HepG2 (cell line): Measurements from ENCODE around the gene SULT6B1. TPM values are rescaled to one million over a fixed set of nuclear protein-coding genes. Genes with fewer than 3 reads are reported as not detected.
A peak's percentile ranks its signal among the peaks of the same experiment; 100 is the strongest.

ENCODE experiments used
- ARID5B ChIP-seq: IDR thresholded peaks from 2 replicates; pipeline ENCODE4 v1.4.0; 2020; ENCODE audit warnings: mild to moderate bottlenecking, missing genetic modification reagents
- BCL6 ChIP-seq: IDR thresholded peaks from 2 replicates; pipeline ENCODE4 v1.6.1; 2016; ENCODE audit warnings: missing genetic modification reagents, missing compliant biosample characterization
- EP300 ChIP-seq, 3 experiments: sonication (generic) in 1 of 3; formaldehyde crosslinking in 1 of 3; IDR thresholded peaks; 2 replicates each; pipeline versions ENCODE4 v1.5.1 to v1.6.1; 2011 to 2020; ENCODE audit warnings: low read depth in 2 of 3, low read length in 2 of 3, borderline replicate concordance in 1 of 3, improper control_type of control experiment in 1 of 3, mild to moderate bottlenecking in 1 of 3, missing genetic modification reagents in 1 of 3, moderate library complexity in 1 of 3
- FOXA1 ChIP-seq, 2 experiments: fragments of 450-650 bp in 1 of 2; sonication (generic) in 1 of 2; formaldehyde crosslinking in 1 of 2; IDR thresholded peaks; 2 replicates each; pipeline versions ENCODE4 v1.4.0 to v1.6.1; 2016 to 2020; ENCODE audit warnings: missing genetic modification reagents in 1 of 2
- FOXA3 ChIP-seq: IDR thresholded peaks from 2 replicates; pipeline ENCODE4 v1.6.1; 2016; ENCODE audit warnings: missing genetic modification reagents, missing compliant biosample characterization
- GATAD2A ChIP-seq: IDR thresholded peaks from 2 replicates; pipeline ENCODE4 v1.6.1; 2016
- HDAC1 ChIP-seq: sonication (generic); formaldehyde crosslinking; IDR thresholded peaks from 2 replicates; pipeline ENCODE4 v1.5.1; 2020; ENCODE audit warnings: mild to moderate bottlenecking, missing genetic modification reagents
- MIXL1 ChIP-seq: IDR thresholded peaks from 2 replicates; pipeline ENCODE4 v1.6.1; 2016
- MLX ChIP-seq: IDR thresholded peaks from 2 replicates; pipeline ENCODE4 v1.6.1; 2016
- NKX3-1 ChIP-seq: sonication (generic); formaldehyde crosslinking; IDR thresholded peaks from 2 replicates; pipeline ENCODE4 v1.5.0; 2020; ENCODE audit warnings: missing genetic modification reagents
- PPARG ChIP-seq: conservative IDR thresholded peaks from 2 replicates; pipeline ENCODE4 v1.6.1; 2016; ENCODE audit warnings: missing biosample characterization, missing genetic modification reagents
- RNF2 ChIP-seq: fragments of 450-650 bp; conservative IDR thresholded peaks from 2 replicates; pipeline ENCODE4 v1.6.1; 2016; ENCODE audit warnings: low read depth
- SOX5 ChIP-seq: IDR thresholded peaks from 2 replicates; pipeline ENCODE4 v1.6.1; 2016; ENCODE audit warnings: borderline replicate concordance
- SPEN ChIP-seq: sonication (generic); formaldehyde crosslinking; IDR thresholded peaks from 2 replicates; pipeline ENCODE4 v1.5.1; 2020; ENCODE audit warnings: low read depth, mild to moderate bottlenecking, missing genetic modification reagents
- TBX3 ChIP-seq: fragments of 450-650 bp; IDR thresholded peaks from 2 replicates; pipeline ENCODE4 v1.6.1; 2017; ENCODE audit warnings: antibody characterized with exemption, mild to moderate bottlenecking, inconsistent platforms, borderline replicate concordance
- TCF7 ChIP-seq: sonication (generic); IDR thresholded peaks from 2 replicates; pipeline ENCODE4 v1.6.1; 2016; ENCODE audit warnings: antibody characterized with exemption, low read depth
- polyA plus RNA-seq, 8 experiments: library from polyadenylated mRNA; depleted of rRNA in 3 of 8; stranded (reverse) in 7 of 8; unstranded in 1 of 8; fragments of >200 nt; fragmentation: Illumina TruSeq in 4 of 8; extraction: Trizol in 4 of 8; gene quantifications; 2 replicates each; pipeline versions ENCODE4 v1.2.1 to v1.2.3, GENCODE V29; 2011 to 2016; ENCODE audit warnings: low read depth in 4 of 8, missing spikeins in 1 of 8, mixed read lengths in 1 of 8; ENCODE audit not compliant: insufficient read depth in 1 of 8
- total RNA-seq, 5 experiments: library from RNA; depleted of rRNA; stranded (reverse); fragments of >200 nt; fragmentation: Illumina TruSeq; extraction: Trizol; gene quantifications; 2 replicates each; pipeline ENCODE4 v1.2.3, GENCODE V29; 2016; ENCODE audit warnings: low read depth in 1 of 5

The SULT6B1 gene
- total and polyA plus RNA-seq, 2 of the 13 experiments (the other 11 are each of a cell fraction or from before 2014, with no cell fraction given): not detected

GRCh38 chr2:37171624-37171950 lies 16.9 kb downstream of the SULT6B1 start (continued):
- peak; percentile 74; the same call in 1 of the 2 replicates for TF ChIP-seq TCF7
- TF ChIP-seq TBX3: peak; percentile 86; the same call in 1 of the 2 replicates
- TF ChIP-seq SOX5: peak; percentile 50; the same call in 1 of the 2 replicates
- TF ChIP-seq RNF2: no peak
- peak; percentile 60; the same call in 1 of the 2 replicates for TF ChIP-seq MIXL1 (CRISPR knock-in tag)
- TF ChIP-seq MLX (CRISPR knock-in tag): 0 out of 2 replicates have a peak, but pooled peaks have one; percentile 24
- TF ChIP-seq ARID5B (CRISPR knock-in tag): peak; percentile 80
- 0 out of 2 replicates have a peak, but pooled peaks have one; percentile 42 for TF ChIP-seq NKX3-1 (CRISPR knock-in tag)
- TF ChIP-seq HDAC1 (CRISPR knock-in tag): peak; percentile 60; the same call in 1 of the 2 replicates
- TF ChIP-seq FOXA1 (IDR thresholded peaks at IDR 0.05): peak; percentile 86
- peak; percentile 60 for TF ChIP-seq FOXA1 (CRISPR knock-in tag; IDR thresholded peaks at IDR 0.05)
- no peak for TF ChIP-seq SPEN (CRISPR knock-in tag)
- peak; percentile 86 for TF ChIP-seq FOXA3 (CRISPR knock-in tag)
- peak; percentile 70 for TF ChIP-seq BCL6 (CRISPR knock-in tag)
- TF ChIP-seq EP300 (IDR thresholded peaks at IDR 0.05; ENCODE audit: low read depth in 2 of 2, low read length in 2 of 2): peak in 1 of 2 experiments; percentile 49; a peak in 1 of 4 replicates
- TF ChIP-seq EP300 (CRISPR knock-in tag; IDR thresholded peaks at IDR 0.05; ENCODE audit: borderline replicate concordance): no peak
- peak; percentile 65; the same call in 1 of the 2 replicates for TF ChIP-seq PPARG (CRISPR knock-in tag)
- peak; percentile 67 for TF ChIP-seq GATAD2A (CRISPR knock-in tag)
